NCI-H2196 treated with DMSO at 0.1 percent for 48 hours (cell line): Measurements from ENCODE around the gene SIGLEC6.

Source experiments
- DNase-seq: peaks from one replicate; lab custom pipeline; 2025; ENCODE audit not compliant: unreplicated experiment; lab: John Stamatoyannopoulos, UW

Gene SIGLEC6

DNA sequence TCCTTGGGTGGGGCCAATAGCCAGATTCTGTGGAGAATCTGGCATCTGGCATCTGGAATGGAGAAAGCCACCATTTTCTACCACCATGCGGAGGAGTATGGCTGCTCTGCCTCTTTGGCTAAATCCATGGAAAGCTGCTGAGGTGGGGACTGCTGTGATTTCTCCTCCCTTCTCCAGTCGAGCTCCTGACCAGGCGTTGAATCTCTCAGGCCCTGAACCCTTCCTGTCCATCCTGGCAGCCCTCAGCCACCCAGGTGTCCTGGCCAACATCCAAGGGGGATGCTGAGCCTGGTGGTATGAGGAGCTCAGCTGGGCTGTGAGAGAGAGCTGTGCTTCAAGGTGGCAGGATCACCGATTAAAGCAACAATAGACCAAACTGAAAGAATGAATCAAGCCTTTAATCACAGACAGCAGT is 17.4 kb upstream of the SIGLEC6 start:
- no peak for DNase-seq

DNA sequence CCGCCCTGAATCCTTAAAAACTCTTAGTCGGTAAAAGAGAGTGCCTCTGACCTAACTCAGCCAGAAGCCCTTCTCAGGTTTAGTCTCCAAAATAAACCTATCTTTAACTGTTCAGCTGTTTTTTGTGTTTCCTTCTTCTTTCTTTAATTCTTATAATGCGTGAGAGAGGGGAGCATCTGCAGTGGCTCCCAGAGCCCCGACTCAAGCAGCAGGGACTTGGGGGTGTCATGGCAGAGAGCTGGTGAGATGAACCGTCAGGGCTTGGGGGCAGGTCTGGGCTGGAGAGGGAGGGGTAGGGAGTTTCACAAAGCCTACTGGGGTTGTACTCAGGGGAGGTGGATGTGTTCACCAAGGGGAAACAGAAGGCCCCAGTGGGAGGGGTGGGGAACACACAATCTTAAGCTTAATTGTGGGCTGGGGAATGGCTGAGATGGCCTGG is 16.8 kb upstream of the SIGLEC6 start:
- DNase-seq: no peak

GRCh38 chr19:51547397-51548212 is 16.1 kb upstream of the SIGLEC6 start:
- no peak for DNase-seq

DNA sequence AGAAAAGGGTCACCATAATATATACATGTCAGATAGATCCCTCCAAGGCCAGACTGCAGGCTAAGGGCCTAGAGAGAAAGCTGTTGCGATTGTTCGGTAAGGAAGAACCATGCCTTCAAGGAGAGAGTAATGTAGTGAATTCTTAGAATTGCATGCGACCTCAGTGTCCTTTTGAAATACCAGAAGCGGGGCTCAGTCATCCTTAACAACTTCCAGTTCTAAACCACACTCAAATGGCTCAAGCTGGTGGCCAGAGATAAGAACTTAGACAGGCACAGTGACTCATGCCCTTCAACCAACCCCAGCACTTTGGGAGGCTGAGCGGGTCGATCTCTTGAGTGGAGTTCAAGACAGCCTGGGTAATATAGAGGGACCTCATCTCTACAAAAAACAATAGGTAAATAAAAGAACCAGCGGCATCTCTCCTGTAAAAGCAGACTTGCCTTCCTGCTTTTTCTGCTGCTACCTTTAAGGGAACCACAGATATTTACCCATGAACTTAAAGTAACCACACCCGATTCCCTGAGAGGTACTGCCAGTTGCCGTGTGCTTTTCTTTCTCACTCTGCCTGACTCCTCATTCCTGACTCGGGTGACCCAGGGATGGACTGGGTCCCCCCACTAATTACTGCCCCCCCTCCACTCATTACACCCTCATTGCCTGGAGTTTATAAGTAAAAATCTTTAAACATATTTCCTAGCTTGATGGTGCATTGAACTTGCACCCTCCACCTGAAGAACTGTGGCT is 15.4 kb upstream of the SIGLEC6 start:
- no peak for DNase-seq

- DNase-seq: no peak
Measured at GRCh38 chr19:51546107-51546649, 14.7 kb upstream of the SIGLEC6 start.

- DNase-seq: no peak
Measured at GRCh38 chr19:51544038-51544437, 12.6 kb upstream of the SIGLEC6 start.

- DNase-seq: no peak
Measured at GRCh38 chr19:51542699-51543098, 11.2 kb upstream of the SIGLEC6 start.

GRCh38 chr19:51541458-51542357 is 10.2 kb upstream of the SIGLEC6 start:
- DNase-seq: no peak

- DNase-seq: no peak
Measured at GRCh38 chr19:51539821-51540366, 8.4 kb upstream of the SIGLEC6 start.

DNA sequence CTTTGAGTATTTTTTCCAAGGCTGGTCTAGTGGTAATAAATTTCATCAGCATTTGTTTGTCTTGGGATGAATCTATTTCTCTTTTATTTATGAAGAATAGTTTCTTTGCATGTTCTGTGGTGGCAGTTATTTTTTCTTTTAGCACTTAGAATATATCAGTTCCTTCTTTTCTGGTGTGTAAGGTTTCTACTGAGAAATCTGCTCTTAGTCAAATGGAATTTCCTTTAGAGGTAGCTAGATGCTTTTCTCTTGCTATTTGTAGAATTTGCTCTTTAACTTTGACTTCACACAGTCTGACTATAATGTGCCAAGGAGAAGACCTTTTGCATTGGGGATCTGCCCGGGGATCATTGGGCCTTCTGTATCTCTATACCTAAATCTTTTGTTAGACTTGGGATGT is 4.1 kb upstream of the SIGLEC6 start:
- DNase-seq: no peak

GRCh38 chr19:51530616-51531015 is 854 bp downstream of the SIGLEC6 start:
- DNase-seq: no peak

DNA sequence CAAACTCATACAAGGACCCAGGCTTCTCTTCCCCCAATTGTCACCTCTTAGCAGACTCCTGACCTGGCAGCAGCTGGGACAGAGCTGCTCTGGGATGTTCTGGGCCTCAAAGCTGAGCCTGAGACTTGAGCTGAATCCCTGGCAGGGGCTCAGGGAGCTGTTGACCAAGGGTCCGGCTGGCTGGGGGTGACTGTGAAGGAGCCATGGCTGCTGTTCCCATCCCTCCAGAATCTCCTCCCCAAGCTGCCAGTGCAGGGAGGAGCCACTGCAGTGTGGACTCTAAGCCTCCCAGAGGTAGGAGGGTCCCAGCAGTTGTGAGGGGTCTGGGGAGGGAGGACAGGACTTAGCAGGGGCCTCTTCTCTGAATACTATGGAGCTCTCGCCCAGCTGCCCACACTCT is 2.2 kb downstream of the SIGLEC6 start:
- no peak for DNase-seq

GRCh38 chr19:51525651-51526050 is 5.8 kb downstream of the SIGLEC6 start:
- DNase-seq: no peak

- no peak for DNase-seq
Measured at GRCh38 chr19:51524666-51525264, 6.7 kb downstream of the SIGLEC6 start.

- no peak for DNase-seq
Measured at GRCh38 chr19:51521781-51522180, 9.7 kb downstream of the SIGLEC6 start.

DNA sequence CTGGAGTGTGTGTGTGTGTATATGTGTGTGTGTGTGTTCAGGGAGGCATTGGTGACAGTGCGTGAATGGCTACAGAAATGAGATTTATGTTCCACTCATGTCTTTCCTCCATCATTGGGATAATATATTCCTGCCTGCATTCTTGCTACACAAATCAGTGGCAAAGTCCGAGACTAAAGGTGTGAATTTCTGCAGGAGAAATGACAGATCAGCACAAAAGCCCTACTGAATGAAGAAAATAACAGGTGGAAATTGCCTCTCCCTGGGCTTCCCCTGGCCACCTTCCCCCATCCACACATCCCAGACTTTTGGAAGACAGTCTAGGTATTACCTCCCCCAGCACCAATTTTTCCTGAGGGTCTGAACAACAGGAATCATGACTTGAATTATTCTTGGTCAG is 10.1 kb downstream of the SIGLEC6 start:
- DNase-seq: no peak

- DNase-seq: no peak
Measured at GRCh38 chr19:51520728-51521127, 10.7 kb downstream of the SIGLEC6 start.

- DNase-seq: peak; percentile 11
Measured at GRCh38 chr19:51514866-51515481, 16.5 kb downstream of the SIGLEC6 start.

GRCh38 chr19:51513968-51514367 is 17.5 kb downstream of the SIGLEC6 start:
- no peak for DNase-seq

- no peak for DNase-seq
Measured at GRCh38 chr19:51511353-51511752, 20.1 kb downstream of the SIGLEC6 start.
